ENCODE measurements around the gene YWHAH. TPM values are rescaled to one million over a fixed set of nuclear protein-coding genes. Genes with fewer than 3 reads are reported as not detected.
A peak's percentile ranks its signal among the peaks of the same experiment; 100 is the strongest.

The YWHAH gene
- total and polyA plus RNA-seq, 8 donors: 100 to 183 (median 113) TPM

DNA sequence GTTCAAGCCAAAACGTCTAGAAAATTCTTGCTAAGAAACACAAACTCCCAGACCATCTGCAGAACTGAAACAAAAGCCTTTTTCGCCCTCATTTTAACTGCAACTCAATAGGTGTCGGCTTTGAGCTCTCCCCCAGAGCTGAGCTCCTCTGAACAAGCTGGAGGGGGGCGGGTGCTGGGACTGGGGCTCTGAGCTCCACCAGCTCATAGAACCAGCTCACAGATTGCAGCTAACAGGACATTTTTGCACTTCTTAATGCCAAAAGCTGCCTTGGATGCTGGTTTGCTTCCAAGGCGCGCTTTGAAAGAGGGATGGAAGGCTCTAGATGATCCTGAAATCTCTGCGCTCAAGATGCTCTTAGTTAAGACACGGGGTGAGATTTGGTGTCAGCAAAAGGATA, 6.0 kb upstream of the YWHAH start:
- no peak for ATAC-seq
- no peaks in the 10 kb centered on the region for H3K9me3 ChIP-seq
- TF ChIP-seq, protein P1, sequence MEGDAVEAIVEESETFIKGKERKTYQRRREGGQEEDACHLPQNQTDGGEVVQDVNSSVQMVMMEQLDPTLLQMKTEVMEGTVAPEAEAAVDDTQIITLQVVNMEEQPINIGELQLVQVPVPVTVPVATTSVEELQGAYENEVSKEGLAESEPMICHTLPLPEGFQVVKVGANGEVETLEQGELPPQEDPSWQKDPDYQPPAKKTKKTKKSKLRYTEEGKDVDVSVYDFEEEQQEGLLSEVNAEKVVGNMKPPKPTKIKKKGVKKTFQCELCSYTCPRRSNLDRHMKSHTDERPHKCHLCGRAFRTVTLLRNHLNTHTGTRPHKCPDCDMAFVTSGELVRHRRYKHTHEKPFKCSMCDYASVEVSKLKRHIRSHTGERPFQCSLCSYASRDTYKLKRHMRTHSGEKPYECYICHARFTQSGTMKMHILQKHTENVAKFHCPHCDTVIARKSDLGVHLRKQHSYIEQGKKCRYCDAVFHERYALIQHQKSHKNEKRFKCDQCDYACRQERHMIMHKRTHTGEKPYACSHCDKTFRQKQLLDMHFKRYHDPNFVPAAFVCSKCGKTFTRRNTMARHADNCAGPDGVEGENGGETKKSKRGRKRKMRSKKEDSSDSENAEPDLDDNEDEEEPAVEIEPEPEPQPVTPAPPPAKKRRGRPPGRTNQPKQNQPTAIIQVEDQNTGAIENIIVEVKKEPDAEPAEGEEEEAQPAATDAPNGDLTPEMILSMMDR (IDR thresholded peaks at IDR 0.05): no peak
- no peak overlapping the region for H3K27ac ChIP-seq
- intact Hi-C loops (cut with DNase I): no loop called here
- no peaks in the 10 kb centered on the region for H3K27me3 ChIP-seq
- H3K4me3 ChIP-seq: no peak overlapping the region
- no peak for DNase-seq
- no peaks in the 10 kb centered on the region for H3K36me3 ChIP-seq
- H3K4me1 ChIP-seq: peaks cover 0 to 10% of the 10 kb centered on the region in 2 donors

- Histone ChIP-seq H3K27me3 (no peaks in the 10 kb centered on the region), H3K9me3 (no peaks in the 10 kb centered on the region), H3K36me3 (no peaks in the 10 kb centered on the region), H3K4me3 (no peak overlapping the region), H3K4me1 (peaks cover 0 to 19% of the 10 kb centered on the region in 2 donors), H3K27ac (no peak overlapping the region)
- ATAC-seq (no peak), DNase-seq (no peak)
- TF ChIP-seq, protein P1 (IDR thresholded peaks at IDR 0.05): no peak
- intact Hi-C loops (cut with DNase I): no loop called here
Observed at GRCh38 chr22:31940506-31940905, 3.8 kb upstream of the YWHAH start.

DNA sequence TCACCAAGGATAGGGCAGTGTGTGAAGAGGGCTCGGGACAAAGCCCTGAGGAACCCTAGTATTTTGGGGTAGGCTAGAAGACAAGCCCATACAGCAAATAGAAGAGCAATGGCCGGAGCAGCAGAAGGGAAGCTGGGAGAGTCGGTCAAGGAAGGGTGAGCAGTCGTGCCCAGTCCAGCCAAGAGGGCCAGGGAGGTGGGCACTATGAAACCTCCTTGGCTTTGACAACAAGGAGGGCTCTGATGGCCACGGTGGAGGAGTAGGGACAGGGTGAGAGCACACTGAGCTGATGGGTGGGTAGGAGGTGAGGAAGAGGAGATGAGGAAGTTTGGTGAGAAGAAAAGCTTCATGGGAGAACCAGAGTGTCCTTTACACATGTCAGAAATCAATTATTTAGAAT, 2.2 kb upstream of the YWHAH start:
- peak in 1 of 4 donors; percentile 22 for DNase-seq
- no peak for ATAC-seq
- H3K36me3 ChIP-seq: no peaks in the 10 kb centered on the region
- no peaks in the 10 kb centered on the region for H3K9me3 ChIP-seq
- H3K4me3 ChIP-seq: no peak overlapping the region
- H3K27me3 ChIP-seq: no peaks in the 10 kb centered on the region
- TF ChIP-seq, protein P1 (IDR thresholded peaks at IDR 0.05): no peak
- intact Hi-C loops (cut with DNase I): no loop called here
- H3K4me1 ChIP-seq: peaks cover 5 to 30% of the 10 kb centered on the region in 2 donors
- H3K27ac ChIP-seq: no peak overlapping the region

DNA sequence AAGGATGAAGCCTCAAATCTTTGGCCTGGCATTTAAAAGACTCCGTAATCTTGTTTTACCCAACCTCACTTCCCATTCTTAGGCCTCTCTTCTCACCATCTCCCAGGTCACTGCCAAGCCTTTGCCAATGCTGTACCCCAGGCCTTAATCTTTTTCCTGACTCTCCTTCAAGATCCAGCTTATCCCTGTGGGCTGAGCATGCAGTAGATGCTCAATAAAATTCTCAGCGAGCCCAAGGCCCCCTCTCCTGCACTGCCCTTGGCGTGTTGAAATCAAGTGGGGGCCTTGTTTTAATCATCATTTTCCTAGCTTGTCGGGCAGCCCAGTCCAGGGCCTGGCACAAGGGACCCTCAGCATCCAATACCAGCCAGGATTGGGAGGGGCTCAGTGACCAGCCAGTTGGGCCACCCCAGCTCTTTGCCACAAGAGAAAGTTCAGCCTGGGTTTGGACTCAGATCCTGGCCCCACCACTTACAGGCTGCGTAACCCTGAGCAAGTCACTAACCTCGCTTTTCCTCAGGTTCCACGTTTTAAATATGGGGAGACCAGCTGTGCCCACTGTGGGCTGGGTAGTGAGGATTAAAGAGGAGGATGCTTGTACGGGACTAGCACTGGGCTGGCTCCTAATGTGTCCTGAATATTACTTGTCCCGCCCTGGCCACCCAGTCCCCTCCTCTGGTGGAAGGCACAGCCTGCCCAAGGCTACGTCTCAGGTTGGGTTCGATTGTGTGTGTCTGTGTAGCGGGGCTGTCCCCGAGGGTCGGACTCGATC, 943 bp upstream of the YWHAH start:
- Histone ChIP-seq H3K4me3 (peak overlapping the region; percentile 54 to 94), H3K4me1 (peaks cover 8 to 43% of the 10 kb centered on the region in 2 donors), H3K27ac (peak overlapping the region; percentile 96 to 97), H3K9me3 (no peaks in the 10 kb centered on the region), H3K27me3 (no peaks in the 10 kb centered on the region), H3K36me3 (peaks cover 0 to 4% of the 10 kb centered on the region in 2 donors)
- no peak for ATAC-seq
- no peak for DNase-seq
- TF ChIP-seq, protein P1 (IDR thresholded peaks at IDR 0.05): no peak
- intact Hi-C loops (cut with DNase I): no loop called here

GRCh38 chr22:31944700-31945442, 536 bp downstream of the YWHAH start:
- TF ChIP-seq, protein P1 (IDR thresholded peaks at IDR 0.05): no peak
- Histone ChIP-seq H3K27ac (peak overlapping the region; percentile 96 to 97), H3K4me1 (peaks cover 8 to 49% of the 10 kb centered on the region in 2 donors), H3K9me3 (no peaks in the 10 kb centered on the region), H3K4me3 (peak overlapping the region; percentile 62 to 94), H3K36me3 (peaks cover 0 to 16% of the 10 kb centered on the region in 2 donors), H3K27me3 (no peaks in the 10 kb centered on the region)
- ATAC-seq (peak; percentile 32), DNase-seq (peak in 3 of 4 donors; percentile 52 to 92 (median 59))
- intact Hi-C loops (cut with DNase I): no loop called here

All from left lung (tissue), 10 donors.